Loucy (cell line): ENCODE results near the gene DLGAP4.

ENCODE experiments used
- H2AFZ ChIP-seq: fragments of 200-600 bp; sonication (generic); 2 replicates; pipeline ENCODE4 v1.6.0; 2016; ENCODE audit warnings: antibody characterized with exemption, mild to moderate bottlenecking, low read length, moderate library complexity
- H3F3A ChIP-seq: fragments of 200-600 bp; 2 replicates; pipeline ENCODE4 v1.6.0; 2016; ENCODE audit warnings: antibody characterized with exemption, low read depth, mild to moderate bottlenecking
- H3K27me3 ChIP-seq: fragments of 200-600 bp; sonication (generic); 2 replicates; pipeline ENCODE4 v1.6.1; 2014; ENCODE audit warnings: low read length, mild to moderate bottlenecking; ENCODE audit not compliant: insufficient read depth, poor library complexity, severe bottlenecking
- H3K36me3 ChIP-seq: fragments of 200-600 bp; sonication (generic); 2 replicates; pipeline ENCODE4 v1.6.1; 2016; ENCODE audit warnings: low read length; ENCODE audit not compliant: insufficient read depth
- H3K4me1 ChIP-seq: fragments of 200-600 bp; sonication (generic); 2 replicates; pipeline ENCODE4 v1.5.1; 2014; ENCODE audit warnings: low read length, mild to moderate bottlenecking; ENCODE audit not compliant: insufficient read depth, poor library complexity, severe bottlenecking
- H3K4me2 ChIP-seq: fragments of 200-600 bp; sonication (generic); 2 replicates; pipeline ENCODE4 v1.6.0; 2014; ENCODE audit warnings: antibody characterized with exemption, low read length, low read depth, mild to moderate bottlenecking; ENCODE audit not compliant: poor library complexity, severe bottlenecking
- H3K4me3 ChIP-seq: fragments of 200-600 bp; sonication (generic); 2 replicates; pipeline ENCODE4 v1.5.1; 2014; ENCODE audit warnings: low read length, mild to moderate bottlenecking, mixed read lengths; ENCODE audit not compliant: poor library complexity, severe bottlenecking
- H3K79me2 ChIP-seq: fragments of 200-600 bp; sonication (generic); 2 replicates; pipeline ENCODE4 v1.6.1; 2014; ENCODE audit warnings: low read length; ENCODE audit not compliant: insufficient read depth
- H3K9ac ChIP-seq: fragments of 200-600 bp; sonication (generic); 2 replicates; pipeline ENCODE4 v1.6.0; 2014; ENCODE audit warnings: mild to moderate bottlenecking, low read depth, low read length, moderate library complexity; ENCODE audit not compliant: poor library complexity, severe bottlenecking
- H3K9me2 ChIP-seq: fragments of 200-600 bp; sonication (generic); replicated peaks from 2 replicates; pipeline ENCODE4 v1.6.1; 2016; ENCODE audit warnings: low read depth, low read length, mixed read lengths
- H3K9me3 ChIP-seq: fragments of 200-600 bp; sonication (generic); 2 replicates; pipeline ENCODE4 v1.6.1; 2014; ENCODE audit warnings: mild to moderate bottlenecking, antibody characterized with exemption, low read length, low read depth; ENCODE audit not compliant: insufficient read depth
- H4K20me1 ChIP-seq: fragments of 200-600 bp; sonication (generic); 2 replicates; pipeline ENCODE4 v1.6.0; 2014; ENCODE audit warnings: antibody characterized with exemption, low read length, mild to moderate bottlenecking; ENCODE audit not compliant: insufficient read depth, poor library complexity, severe bottlenecking
- CTCF ChIP-seq: fragments of 200-600 bp; sonication (generic); conservative IDR thresholded peaks from 2 replicates; pipeline ENCODE4 v1.5.1; 2014; ENCODE audit warnings: mild to moderate bottlenecking, antibody characterized with exemption, low read length
- EZH2phosphoT487 ChIP-seq: fragments of 200-600 bp; IDR thresholded peaks from 2 replicates; pipeline ENCODE4 v1.6.1; 2018; ENCODE audit warnings: antibody characterized with exemption, mild to moderate bottlenecking, moderate library complexity, borderline replicate concordance

DLGAP4 gene

GRCh38 chr20:36360429-36360828, 54.3 kb downstream of the DLGAP4 start:
- H3K9me3 ChIP-seq, result no peaks in the 10 kb centered on the region
- no peak for TF ChIP-seq CTCF
- TF ChIP-seq EZH2phosphoT487, result no peak
- H3K79me2 ChIP-seq, result no peaks in the 10 kb centered on the region
- H3K9me2 ChIP-seq, result no peaks in the 10 kb centered on the region
- H3F3A ChIP-seq, result no peaks in the 10 kb centered on the region
- H3K9ac ChIP-seq, result no peak overlapping the region
- no peak overlapping the region for H2AFZ ChIP-seq
- no peaks in the 10 kb centered on the region for H3K36me3 ChIP-seq
- no peaks in the 10 kb centered on the region for H4K20me1 ChIP-seq
- H3K4me1 ChIP-seq, result no peaks in the 10 kb centered on the region
- no peak overlapping the region for H3K4me2 ChIP-seq
- no peaks in the 10 kb centered on the region for H3K27me3 ChIP-seq
- H3K4me3 ChIP-seq, result no peak overlapping the region

- H3K4me3 ChIP-seq, result no peak overlapping the region
- H3K9ac ChIP-seq, result no peak overlapping the region
- no peaks in the 10 kb centered on the region for H3K27me3 ChIP-seq
- no peak for TF ChIP-seq CTCF
- no peak for TF ChIP-seq EZH2phosphoT487
- no peaks in the 10 kb centered on the region for H3K79me2 ChIP-seq
- no peaks in the 10 kb centered on the region for H3K9me2 ChIP-seq
- no peak overlapping the region for H3K4me2 ChIP-seq
- H3K4me1 ChIP-seq, result no peaks in the 10 kb centered on the region
- H3F3A ChIP-seq, result no peaks in the 10 kb centered on the region
- no peaks in the 10 kb centered on the region for H3K9me3 ChIP-seq
- no peaks in the 10 kb centered on the region for H3K36me3 ChIP-seq
- H4K20me1 ChIP-seq, result no peaks in the 10 kb centered on the region
- H2AFZ ChIP-seq, result no peak overlapping the region
These were observed 55.3 kb downstream of the DLGAP4 start for GRCh38 chr20:36361406-36361805.

GRCh38 chr20:36362261-36362660, 56.1 kb downstream of the DLGAP4 start:
- Histone ChIP-seq H3K4me1 (no peaks in the 10 kb centered on the region), H3F3A (no peaks in the 10 kb centered on the region), H3K4me3 (no peak overlapping the region), H3K4me2 (no peak overlapping the region), H3K36me3 (no peaks in the 10 kb centered on the region), H3K27me3 (no peaks in the 10 kb centered on the region), H3K9me3 (no peaks in the 10 kb centered on the region), H2AFZ (no peak overlapping the region), H3K9me2 (no peaks in the 10 kb centered on the region), H3K9ac (no peak overlapping the region), H3K79me2 (no peaks in the 10 kb centered on the region), H4K20me1 (no peaks in the 10 kb centered on the region)
- TF ChIP-seq EZH2phosphoT487, result no peak
- no peak for TF ChIP-seq CTCF
